ENCODE results near the gene CEP41.

The CEP41 gene

GRCh38 chr7:130415006-130415405 is 25.8 kb downstream of the CEP41 start:
- DNase-seq: no peak

- DNase-seq: no peak
Observed at GRCh38 chr7:130413201-130413600, 27.6 kb downstream of the CEP41 start.

- DNase-seq: no peak
Observed at GRCh38 chr7:130410868-130411541, 29.8 kb downstream of the CEP41 start.

- DNase-seq: no peak
Observed at GRCh38 chr7:130409712-130410072, 31.1 kb downstream of the CEP41 start.

- DNase-seq: no peak
Observed at GRCh38 chr7:130409067-130409711, 31.6 kb downstream of the CEP41 start.

- DNase-seq: no peak
Observed at GRCh38 chr7:130405003-130405402, 35.8 kb downstream of the CEP41 start.

GRCh38 chr7:130401578-130401977 is 39.2 kb downstream of the CEP41 start:
- no peak for DNase-seq

GRCh38 chr7:130401101-130401500 is 39.7 kb downstream of the CEP41 start:
- DNase-seq: no peak

- DNase-seq: no peak
Observed at GRCh38 chr7:130400120-130400572, 40.7 kb downstream of the CEP41 start.

GRCh38 chr7:130398526-130399090 is 42.2 kb downstream of the CEP41 start:
- no peak for DNase-seq

- DNase-seq: no peak
Observed at GRCh38 chr7:130397758-130398073, 43.1 kb downstream of the CEP41 start.

- no peak for DNase-seq
Observed at GRCh38 chr7:130397051-130397757, 43.6 kb downstream of the CEP41 start.

GRCh38 chr7:130396109-130396508 is 44.7 kb downstream of the CEP41 start:
- no peak for DNase-seq

- DNase-seq: no peak
Observed at GRCh38 chr7:130395421-130395820, 45.4 kb downstream of the CEP41 start.

GRCh38 chr7:130394421-130395195 is 46.2 kb downstream of the CEP41 start:
- DNase-seq: peak; percentile 26

GRCh38 chr7:130393841-130394411 is 46.9 kb downstream of the CEP41 start:
- no peak for DNase-seq

GRCh38 chr7:130393101-130393561 is 47.7 kb downstream of the CEP41 start:
- DNase-seq: no peak

GRCh38 chr7:130390486-130390885 is 50.3 kb downstream of the CEP41 start:
- DNase-seq: no peak

- DNase-seq: no peak
Observed at GRCh38 chr7:130388671-130389070, 52.1 kb downstream of the CEP41 start.

GRCh38 chr7:130387628-130388403 is 53.0 kb downstream of the CEP41 start:
- no peak for DNase-seq

GRCh38 chr7:130387306-130387627 is 53.5 kb downstream of the CEP41 start:
- DNase-seq: no peak

GRCh38 chr7:130386876-130387275 is 53.9 kb downstream of the CEP41 start:
- DNase-seq: no peak

All from activated CD4-positive, alpha-beta T cell treated with anti-CD3 and anti-CD28 coated beads, Interleukin-2, Interleukin-6, amounts not matched to agents 100 ng/mL and 50 ng/mL, durations not matched to agents 16 hours and 8 hours (primary cell).